HG03039 (cell line): ENCODE data around the gene ZBTB18.

Experiments
- ATAC-seq: cut with Tn5 transposase; IDR thresholded peaks from one replicate; pipeline ENCODE4 v1.9.1; 2021; ENCODE audit warnings: mild to moderate bottlenecking, moderate library complexity; ENCODE audit not compliant: unreplicated experiment

Gene ZBTB18

DNA sequence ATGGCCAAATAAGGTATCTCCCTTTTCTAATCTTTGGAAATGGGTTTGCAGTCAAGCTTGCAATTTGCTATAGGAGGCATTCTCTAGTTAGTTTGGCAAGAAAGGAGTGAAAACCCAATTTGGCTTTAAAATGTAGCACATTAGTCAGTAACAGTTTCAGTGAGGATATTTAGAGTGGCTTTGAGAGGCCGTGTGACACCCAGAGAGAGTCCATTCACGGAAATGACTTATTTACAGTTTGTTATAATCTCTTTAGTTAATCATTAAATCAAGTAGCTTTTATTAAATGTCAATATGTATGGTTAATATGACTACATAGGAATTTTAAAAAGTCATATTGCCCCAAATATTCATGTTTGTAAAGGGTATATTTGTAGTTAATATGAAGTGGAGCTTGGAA lies 9.6 kb downstream of the ZBTB18 start:
- no peak for ATAC-seq

DNA sequence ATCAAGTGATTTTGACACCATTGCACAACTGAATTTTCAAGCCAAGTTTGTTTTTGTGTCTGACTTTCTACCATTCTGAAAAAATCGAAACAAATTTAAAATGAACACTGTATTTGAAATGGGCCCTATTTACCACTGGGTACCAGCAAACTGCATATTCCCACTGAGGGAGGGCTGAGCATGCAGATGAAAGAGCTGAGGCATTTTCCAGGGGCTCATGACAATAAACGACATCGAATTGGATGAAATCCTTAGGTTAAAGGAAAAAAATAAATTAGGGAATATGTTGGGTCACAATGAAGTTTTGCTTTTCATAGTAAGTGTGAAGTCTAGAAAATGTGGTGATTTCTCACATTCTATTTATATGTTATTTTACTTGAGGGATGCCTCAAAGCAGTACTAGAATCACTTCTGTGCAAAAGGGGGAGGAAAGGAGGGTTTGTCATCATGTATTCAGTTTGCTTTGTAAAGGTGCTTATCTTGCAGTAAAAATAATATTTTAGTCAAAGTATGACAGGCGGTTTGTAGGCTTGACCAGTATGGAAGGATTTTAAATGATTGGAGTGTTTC lies 11.2 kb downstream of the ZBTB18 start:
- no peak for ATAC-seq

DNA sequence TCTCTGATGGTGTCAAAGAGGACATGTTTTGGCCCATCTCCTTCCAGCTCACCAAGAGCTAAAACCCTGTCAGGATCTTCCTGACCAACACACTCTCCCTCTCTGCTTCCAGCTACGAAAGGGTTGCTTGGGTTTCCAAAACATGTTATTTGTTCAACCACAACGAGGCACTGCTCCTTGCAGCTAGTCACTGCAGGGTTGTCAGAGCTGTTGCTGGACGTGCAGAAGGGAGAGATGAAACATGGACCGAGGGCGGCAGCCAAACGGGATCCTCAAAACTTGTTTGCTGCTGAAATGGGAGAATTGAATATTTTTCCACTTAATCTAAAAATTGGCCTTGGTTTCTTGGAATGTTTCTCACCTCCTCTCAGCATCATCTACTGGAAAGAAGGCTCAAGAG lies 12.4 kb downstream of the ZBTB18 start:
- no peak for ATAC-seq

DNA sequence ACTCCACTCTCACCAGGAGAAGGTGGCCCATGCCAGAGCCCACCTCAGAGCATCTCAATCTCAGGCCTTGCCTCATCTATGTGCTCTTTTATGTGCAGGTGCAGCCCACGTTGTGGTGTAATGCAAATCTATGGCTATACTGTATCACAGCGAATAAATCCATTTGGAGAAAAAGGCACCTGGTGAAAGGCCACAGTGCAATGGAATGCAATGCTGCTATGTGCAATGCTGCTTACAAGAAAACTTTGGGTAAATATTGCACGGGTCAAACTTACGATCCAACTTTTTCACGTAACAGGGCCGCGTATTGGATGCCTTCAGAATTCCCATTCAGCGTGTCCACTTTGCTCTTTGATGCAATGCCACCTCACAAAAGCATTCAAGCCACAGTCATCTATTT lies 13.5 kb downstream of the ZBTB18 start:
- ATAC-seq = no peak

DNA sequence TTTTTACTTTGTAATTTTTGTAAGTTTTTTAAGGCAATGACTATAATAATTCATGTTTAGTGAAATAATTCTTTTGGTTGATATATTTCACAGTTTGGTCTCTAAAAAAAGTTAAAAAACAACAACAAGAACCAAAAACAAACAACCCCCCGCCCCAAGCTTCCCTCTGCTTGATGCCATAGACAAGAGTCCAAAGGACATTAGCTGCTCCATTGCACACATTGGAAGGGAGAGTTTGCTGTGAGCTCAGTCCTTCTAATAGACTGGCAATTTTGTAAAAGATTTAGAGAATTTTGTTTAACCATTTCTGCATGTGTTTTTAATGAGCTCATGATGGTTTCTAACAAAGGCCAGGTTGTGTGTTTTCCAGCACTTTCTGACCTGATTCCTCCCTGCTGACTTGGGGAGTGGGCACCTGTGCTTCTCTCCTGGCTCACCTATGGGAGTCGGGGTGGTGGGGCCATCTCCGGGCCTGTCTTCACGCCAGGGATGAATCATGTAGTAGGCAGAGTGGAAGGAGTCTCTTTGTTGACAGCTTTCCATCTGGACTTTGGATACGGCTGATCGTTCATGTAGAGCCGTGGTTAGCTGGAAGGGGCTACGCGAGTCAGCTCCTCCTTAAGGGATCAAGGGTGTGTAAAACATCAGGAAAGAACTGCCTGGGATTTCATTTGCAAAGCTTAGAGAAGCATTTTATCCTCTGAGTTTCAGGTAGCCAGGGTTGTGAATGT lies 14.1 kb downstream of the ZBTB18 start:
- no peak for ATAC-seq

DNA sequence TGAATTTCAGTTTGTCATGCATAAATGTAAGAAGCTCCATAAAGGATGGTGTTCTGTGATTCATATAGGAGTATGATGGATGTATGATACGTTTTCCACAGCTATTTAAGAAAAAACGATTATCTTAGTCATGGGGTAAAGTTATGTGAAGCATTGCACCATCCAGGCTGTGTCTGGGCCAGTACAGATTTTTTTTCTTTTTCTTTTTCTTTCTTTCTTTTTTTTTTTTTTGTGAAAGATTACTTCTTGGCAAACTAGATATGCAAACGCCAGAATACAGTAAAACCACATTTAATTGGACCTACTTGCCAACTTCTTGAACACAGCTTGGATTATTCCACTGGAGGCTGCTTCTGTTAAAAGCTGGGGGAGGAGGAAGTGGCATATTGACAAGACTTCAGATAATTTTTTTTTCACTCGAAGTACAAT lies 14.9 kb downstream of the ZBTB18 start:
- ATAC-seq = no peak

DNA sequence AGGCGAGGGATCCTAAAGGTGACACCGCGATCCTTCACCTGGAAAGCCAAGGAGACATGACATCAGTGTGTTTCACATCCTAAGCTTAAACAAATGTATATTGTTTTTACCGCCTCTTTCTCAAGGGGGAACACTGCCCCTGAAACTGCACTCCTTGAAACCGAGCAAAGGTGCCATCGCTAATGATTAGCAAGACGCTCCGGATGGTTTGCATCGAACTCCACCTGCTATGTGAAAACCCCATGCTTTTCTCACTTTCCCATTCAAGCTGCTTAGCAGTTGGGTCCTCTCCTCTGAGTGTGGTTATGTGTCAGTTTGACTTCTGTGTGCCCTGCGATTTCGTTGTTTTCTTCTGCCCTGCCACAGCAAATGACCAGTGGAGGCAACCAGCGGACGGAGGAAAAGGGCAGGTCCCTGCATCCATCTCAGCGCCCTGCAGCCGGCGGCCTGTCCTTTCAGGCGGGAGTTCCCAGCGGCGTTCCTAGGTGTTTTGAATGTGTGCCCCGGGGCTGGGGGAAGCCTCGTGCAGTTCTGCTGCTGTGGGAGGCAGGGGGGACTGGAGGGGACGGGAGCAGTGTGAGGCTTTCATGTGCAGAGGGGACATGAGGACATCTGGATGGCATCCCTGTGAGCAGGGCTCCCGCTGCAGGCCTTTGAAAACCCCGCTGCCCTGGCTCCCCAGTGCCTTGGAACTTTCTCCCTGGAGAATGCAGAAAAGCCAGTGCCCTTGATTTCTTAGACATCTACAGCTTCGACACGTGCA lies 16.1 kb downstream of the ZBTB18 start:
- ATAC-seq = no peak

DNA sequence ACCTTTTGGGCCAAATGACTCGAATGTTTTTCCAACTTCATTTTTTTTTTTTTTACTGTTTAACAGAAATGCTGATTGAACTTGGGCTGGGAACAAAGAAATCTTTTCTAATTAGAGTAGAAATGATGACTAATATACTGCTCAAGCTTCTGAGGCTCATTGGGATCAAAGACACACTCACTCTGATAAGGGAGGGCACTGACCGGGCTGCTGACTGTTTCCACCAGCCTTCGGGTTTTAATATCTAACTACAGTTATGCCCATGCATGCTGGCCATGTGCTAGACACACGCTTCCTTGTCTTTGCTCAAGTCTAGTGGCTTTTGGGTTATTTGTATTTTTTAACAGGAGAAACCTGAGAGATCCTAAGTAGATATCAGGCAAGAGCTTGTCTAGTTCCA lies 16.8 kb downstream of the ZBTB18 start:
- ATAC-seq = no peak

DNA sequence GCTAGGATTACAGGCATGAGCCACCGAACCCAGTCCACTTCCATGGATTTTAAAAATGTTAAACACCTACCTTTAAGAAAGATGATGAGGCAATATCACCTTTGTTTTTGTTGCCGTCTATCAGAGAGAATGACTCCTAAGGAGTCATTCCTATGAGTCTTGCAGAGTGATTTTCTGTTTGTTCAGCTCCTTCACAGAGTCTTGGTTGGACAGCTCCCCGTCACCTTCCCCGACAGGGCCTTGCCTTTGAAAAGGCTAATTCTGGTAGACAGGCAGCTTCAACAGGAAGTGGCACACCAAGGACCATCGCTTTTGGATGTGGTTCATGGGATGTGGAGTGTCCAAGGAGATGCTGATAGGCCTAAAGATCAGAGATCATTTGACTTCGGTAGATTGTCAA lies 17.5 kb downstream of the ZBTB18 start:
- ATAC-seq = no peak

DNA sequence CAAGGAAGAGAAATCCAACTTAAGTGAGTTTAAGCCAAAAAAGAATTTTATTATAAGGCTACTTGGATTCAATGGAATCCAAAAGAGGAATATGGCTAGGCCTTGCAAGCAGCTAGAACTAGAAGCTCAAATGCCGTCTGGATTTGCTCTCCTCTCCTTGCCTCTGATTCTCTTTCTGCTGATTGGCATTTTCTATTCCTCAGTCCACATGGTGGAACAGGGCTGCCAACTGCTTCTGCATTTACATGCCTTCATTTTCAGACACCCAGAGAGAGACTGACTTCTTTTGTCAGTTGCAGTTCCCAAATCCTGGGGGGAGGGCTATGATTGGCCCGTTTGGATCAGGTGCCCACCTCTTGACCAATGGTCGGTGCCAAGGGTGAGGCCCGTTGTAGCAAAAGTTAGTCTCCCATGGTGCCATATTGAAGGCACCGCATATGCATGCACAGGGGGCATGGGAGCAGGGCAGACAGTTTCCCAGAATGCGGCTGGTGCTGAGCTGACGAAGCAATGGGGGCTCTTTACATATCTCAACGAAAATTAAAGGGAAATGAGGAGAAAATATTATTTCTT lies 18.3 kb downstream of the ZBTB18 start:
- no peak for ATAC-seq

DNA sequence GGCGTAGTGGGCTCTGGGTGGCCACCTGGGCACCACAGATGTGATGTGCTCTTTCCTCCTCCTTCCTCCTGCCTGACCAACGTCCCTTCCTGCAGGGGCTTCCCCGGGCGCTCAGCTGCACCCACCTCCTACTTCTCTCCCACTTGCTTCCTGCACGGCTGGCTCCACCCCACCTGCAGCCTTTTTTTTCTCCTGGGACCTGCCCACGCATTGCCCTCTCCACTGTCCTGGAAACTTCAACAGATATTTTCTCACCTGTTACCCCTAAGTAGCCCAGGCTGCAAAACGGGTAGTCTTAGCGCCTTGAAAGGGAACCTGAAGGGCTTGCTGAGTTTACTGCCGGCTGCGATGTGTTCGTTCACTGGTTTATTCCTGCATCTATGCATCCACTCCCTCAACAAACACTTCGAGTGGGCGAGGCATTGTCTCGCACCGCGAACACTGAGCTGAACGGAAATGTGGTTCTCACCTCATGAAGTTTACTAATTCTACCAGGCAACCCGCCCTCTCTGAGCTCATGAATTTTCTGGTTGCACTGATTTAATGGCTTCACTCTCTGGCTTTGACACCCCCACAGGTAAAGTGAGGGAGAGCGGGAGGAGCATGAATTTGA lies 23.6 kb downstream of the ZBTB18 start:
- ATAC-seq = peak; percentile 55

DNA sequence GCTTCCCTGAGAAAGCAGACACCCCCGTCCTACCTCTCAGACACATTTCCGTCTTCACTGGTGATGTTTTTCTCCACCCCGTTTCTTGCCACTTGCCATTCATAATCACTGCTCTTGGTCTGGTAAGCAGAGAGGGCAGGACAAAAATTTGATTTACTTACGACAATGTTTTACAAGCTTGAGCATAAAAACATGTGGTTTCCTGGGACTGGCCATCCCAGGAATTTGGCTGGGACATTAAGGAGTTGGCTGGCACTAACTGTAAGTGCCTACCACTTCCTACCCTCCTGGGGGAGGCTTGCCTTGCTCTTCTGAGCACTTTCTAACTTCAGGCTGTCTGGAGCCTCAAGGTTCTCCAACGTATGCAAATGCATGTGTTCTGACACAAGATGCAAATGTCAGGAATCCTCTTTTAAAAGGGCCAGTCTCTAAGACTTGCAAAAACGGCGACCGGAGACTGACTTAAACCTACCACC lies 24.2 kb downstream of the ZBTB18 start:
- no peak for ATAC-seq

DNA sequence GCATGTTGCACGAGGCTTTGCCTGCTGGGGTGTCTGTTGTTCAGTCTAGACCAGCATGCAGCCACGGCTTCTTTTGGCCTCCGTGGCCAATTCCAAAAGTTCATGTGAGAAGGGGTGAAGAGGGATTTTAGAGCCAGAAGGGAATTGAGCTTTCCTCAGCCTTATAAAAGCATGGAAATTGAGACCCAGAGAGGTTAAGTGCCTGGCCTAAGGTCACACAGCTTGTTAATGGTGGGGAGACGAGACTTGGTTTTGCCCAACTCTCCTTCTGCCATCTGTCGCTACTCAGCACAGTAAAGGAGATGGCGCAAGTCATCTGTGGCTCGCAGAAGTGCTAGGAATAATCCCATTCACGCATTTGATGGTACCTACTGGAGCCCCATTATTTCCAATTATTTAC lies 25.7 kb downstream of the ZBTB18 start:
- no peak for ATAC-seq

DNA sequence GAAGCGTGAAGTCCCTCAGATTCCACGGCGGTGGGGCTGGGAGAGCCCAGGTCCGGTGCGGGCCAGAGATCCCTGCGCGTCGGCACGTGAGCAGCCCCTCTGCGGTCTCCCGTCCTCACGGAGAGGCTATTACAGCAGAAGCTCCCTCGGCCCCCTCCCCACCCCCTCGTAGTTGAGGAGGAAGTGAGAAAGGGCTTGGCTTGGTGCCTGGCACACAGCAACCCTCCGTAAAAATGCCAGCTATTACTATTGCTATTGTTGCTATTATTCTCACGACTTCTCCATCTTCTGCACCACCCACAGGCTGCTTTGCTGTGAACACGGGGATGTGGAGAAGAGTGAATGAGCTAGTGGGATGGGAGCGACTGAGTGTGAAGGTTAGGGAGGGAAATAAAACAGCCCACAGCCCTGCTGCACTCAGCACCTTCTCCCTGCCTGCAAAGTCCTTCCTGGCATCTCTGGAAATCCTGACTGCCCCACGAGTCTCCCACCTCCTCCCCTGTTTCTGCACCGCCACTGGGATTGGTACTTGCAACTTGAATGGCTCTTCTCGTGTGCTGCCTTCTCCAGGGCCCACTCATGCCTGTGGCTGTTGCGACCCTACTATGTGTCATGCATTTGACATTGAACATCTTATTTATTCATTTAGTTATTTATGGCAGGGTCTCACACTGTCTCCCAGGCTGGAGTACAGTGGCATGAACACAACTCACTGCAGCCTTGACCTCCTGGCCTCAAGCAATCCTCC lies 26.6 kb downstream of the ZBTB18 start:
- no peak for ATAC-seq

DNA sequence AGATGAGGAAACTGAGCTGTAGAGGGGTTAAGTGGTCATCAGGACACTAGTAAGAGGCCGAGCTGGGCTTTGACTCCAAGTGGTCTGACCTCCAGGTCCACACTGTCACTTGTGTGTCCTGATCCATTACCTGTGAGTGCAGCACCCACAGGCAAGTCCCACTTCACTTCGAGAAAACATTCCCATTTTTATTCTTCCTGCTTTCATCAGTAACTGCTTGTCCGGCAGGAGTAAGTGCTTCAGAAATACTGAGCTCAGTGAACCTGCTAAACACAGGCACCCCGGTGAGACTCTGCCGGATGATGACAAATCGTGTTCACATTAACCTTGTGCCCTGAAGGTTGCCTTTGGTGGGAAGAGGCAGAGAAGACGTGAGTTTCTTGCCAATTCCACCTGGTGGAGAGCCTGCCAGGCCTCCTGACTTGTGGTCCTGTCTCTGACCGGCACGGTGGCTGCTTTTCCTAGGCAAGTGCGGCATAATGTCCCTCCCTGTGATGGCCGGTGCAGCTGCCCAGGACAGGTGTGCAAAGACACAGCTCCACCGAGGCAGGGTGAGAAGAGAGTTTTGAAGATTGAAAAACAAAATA lies 29.4 kb downstream of the ZBTB18 start:
- no peak for ATAC-seq

DNA sequence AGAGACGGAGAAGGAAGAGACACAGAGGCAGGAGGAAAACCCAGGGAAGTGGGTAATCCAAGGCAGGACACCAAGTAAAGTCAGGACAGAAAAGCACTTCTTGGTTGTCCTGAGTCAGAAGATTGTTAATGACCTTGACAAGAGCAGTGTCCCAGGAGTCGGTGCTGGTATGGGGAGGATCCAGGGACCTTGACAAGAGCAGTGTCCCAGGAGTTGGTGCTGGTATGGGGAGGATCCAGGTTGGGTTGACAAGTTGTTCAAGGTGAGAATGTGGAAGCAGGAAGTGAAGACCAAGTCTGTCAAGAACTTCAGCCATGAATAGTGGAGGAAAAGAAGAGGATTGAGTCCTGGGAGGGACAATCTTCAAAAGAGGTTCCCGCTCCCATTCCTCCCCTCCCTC lies 31.9 kb downstream of the ZBTB18 start:
- no peak for ATAC-seq

DNA sequence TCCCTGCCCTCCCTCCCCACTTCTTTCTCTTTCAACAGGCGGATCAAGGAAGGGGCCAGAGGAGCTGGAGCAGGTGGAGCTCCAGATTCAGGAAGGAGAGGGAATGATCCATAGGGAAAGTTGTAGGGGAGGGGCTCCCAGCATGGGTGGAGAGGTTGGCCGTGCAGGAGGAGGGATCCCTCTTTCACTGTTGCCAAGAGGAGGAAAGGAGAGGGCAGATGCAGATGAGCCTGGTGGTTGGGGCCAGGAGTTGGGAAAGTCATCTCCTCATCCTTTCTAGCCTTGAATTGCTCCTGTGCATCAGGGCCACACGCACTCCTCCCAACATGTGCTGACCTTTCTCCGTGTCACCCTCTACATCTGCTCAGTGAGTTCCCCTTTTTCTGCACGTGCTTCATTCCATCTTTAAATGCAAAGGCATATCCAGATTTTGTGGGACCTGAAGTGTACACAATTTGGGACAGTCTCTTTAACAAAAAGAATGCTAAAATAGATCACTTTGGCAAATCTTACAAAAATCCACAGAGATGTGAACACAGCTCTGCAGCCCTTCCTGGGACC lies 32.4 kb downstream of the ZBTB18 start:
- ATAC-seq = no peak

DNA sequence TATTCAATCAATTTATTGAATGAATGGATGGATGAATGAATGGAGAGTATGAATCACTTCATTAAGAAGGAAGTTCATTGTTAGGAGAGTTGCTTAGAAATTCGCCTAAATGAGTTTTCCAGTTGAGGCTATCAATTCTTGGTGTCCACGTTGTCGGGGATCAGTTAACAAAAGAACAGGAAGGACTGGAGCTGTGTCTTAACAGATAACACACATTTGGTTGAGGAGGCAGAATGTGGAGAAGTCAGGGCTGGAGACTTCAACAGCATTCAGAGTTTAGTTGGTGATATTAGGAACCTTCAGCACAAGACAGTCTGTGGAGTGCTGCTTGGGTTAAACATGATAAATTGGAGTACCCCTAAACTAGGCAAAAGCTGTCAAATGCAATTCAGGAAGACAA lies 33.7 kb downstream of the ZBTB18 start:
- ATAC-seq = no peak

DNA sequence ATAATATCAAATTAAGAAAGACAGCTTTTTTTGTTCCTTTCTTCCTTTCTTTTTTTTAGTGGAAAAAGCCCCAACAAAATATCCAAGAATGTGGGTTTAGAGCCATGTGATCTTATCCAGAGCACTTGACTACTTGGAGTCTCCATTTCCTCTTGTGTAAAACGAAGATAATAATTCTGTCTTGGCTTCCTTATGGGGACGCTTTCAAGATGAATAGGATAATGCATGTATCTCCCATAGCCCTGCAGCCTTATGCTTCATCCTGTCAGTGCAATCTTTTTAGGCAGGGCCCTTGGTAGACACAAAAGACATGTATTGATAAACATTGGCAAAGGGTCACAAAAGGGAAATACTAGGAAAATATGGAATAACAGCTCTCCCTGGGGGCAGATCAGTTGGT lies 34.8 kb downstream of the ZBTB18 start:
- ATAC-seq = no peak

DNA sequence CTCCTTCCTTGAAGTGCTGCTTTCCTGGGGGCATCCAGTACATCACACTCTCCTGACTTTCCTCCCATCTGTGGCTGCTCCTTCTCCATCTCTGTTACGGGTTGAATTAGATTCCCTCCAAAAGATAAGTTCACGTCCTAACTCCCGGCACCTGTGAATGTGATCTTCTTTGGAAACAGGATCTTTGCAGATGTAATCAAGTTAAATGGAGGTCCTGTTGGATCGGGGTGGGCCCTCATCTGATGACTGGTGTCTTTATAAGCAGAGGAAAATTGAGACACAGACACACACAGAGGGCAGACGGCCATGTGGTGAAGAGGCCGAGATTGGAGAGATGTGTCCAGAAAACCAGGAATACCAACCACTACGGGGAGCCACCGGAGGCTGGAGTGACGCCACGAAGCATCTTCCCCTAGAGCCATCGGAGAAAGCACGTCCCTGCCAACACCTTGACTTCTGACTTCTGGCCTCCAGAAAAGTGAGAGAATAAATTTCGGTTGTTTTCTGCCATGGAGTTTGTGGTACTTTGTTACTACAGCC lies 36.0 kb downstream of the ZBTB18 start:
- no peak for ATAC-seq
